Fibroblast of the conjunctiva (primary cell): ENCODE data around the gene GRHPR.
"Not testable (repeated sequence)": the region's sequence is repeated elsewhere in the genome, so short reads cannot be mapped to it uniquely, and the experiment has no call there.

ENCODE experiments used
- DNase-seq: peaks from one replicate; pipeline ENCODE4 v3.0.0-alpha.2; 2010; ENCODE audit warnings: low read depth

The GRHPR gene

DNA sequence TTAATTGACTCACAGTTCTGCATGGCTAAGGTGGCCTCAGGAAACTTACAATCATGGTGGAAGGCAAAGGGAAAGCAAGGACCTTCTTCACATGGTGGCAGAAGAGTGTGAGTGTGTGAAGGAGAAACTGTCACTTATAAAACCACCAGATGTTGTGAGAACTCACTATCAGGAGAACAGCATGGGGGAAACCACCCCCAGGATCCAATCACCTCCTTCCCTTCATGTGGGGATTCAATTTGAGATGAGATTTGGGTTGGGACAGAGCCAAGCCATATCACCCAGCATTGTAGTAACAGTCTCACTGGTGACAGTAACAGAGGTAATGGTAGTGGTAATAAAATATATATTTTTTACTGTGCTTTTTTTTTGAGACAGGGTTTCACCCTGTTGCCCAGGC, 24.6 kb downstream of the GRHPR start:
- no peak for DNase-seq

GRCh38 chr9:37449862-37450632, 27.6 kb downstream of the GRHPR start:
- no peak for DNase-seq

DNA sequence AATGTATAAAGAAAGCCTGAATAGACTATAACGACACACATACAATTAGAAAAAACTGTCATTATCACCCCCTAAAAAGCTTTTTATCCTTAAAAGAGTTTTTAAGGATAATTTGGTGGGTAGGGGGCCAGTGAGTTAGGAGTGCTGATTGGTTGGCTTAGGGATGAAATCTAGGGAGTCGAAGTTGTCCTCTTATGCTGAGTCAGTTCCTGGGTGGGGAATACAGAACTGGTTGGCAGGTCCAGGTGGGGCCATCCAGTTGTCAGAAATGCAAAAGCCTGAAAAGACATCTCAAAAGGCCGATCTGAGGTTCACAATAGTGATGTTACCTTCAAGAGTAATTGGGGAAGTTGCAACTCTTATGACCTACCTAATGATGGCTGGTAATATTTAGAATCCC, 29.1 kb downstream of the GRHPR start:
- no peak for DNase-seq

DNA sequence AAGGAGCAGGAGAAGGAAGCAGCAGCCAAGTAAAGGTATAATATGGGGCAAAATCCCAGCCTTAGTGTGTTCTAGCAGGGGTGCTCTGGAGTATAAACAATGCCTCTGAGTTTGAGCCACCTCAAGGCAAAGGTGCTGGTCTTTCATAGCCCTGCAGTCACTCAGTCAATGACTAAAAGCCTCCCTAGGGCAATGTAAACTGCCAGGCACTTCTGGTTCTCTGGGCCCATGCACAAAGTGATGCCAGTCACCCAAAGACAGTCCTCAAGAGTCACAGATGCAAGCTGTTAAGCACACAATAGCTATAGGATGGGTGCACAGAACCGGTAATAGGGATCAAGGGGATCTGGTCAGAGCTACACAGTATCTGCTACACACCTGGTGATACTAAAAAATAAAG, 30.1 kb downstream of the GRHPR start:
- no peak for DNase-seq

DNA sequence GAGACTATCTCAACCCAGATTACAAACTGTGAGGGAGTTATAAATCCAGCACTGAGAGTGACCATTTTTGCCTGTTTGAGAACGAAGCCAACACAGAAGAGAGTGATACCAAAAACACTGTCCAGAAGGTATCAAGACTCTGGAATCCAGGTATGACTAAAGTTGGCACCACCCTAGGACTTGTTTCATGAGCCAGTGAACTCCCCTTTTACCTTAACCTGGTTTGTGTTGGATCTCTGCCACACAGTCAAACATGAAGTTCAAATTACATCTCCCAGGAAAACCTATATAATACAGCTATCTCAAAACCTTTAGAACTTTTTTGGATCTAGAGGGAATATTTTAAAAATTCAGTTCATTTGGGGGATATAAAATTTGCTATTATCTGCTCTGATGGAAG, 31.3 kb downstream of the GRHPR start:
- no peak for DNase-seq

- DNase-seq, result no peak
Observed at GRCh38 chr9:37454238-37454637, 31.7 kb downstream of the GRHPR start.

DNA sequence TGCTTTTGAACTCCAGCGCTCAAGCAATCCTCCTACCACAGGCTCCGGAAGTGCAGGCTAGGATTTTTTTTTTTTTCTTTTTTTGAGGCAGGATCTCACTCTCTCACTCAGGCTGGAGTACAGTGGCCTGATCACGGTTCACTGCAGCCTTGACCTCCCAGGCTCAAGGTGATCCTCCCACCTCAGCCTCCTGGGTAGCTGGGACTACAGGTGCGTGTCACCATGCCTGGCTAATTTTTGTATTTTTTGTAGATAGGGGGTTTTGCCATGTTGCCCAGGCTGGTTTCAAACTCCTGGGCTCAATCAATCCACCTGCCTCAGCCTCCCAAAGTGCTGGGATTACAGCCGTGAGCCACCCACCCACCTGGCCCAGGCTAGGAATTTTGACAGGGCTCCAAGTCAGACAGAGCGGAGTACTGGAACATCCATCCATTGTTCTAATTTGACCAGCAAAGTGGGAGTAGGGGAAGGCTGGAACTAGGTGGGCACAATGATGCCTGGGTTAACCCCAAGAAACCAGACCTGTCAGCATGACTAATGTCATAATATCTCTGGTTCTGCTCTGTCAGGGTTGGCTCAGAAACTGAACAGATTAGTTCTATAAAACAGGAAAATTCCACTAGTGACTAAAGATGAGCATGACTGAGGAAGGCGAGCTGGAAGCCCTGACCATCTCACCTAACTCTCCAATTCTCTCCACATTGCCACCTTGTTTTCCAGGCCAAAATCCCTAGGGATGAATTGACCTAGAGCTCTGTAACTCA, 33.6 kb downstream of the GRHPR start:
- DNase-seq, result no peak

DNA sequence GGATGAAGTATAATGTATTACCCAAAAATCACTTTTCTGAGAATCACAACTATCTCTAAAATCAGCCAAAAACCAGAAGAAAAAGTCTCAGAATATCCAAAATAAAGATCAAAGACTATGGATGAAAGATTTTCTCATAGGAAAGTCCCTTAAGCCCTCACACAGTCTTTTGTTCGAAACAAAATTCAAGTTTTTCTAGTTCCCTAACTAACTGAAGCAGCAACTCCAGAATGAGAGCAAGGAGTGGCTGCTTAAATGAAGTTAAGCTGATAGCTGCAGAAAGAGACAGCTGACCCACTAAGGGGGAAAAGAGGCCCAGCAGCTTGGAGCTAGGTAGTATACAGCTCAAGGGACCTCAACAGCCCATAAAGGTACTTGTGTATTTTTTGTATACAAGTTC, 34.3 kb downstream of the GRHPR start:
- no peak for DNase-seq

- DNase-seq, result no peak
Observed at GRCh38 chr9:37464006-37464405, 41.5 kb downstream of the GRHPR start.

DNA sequence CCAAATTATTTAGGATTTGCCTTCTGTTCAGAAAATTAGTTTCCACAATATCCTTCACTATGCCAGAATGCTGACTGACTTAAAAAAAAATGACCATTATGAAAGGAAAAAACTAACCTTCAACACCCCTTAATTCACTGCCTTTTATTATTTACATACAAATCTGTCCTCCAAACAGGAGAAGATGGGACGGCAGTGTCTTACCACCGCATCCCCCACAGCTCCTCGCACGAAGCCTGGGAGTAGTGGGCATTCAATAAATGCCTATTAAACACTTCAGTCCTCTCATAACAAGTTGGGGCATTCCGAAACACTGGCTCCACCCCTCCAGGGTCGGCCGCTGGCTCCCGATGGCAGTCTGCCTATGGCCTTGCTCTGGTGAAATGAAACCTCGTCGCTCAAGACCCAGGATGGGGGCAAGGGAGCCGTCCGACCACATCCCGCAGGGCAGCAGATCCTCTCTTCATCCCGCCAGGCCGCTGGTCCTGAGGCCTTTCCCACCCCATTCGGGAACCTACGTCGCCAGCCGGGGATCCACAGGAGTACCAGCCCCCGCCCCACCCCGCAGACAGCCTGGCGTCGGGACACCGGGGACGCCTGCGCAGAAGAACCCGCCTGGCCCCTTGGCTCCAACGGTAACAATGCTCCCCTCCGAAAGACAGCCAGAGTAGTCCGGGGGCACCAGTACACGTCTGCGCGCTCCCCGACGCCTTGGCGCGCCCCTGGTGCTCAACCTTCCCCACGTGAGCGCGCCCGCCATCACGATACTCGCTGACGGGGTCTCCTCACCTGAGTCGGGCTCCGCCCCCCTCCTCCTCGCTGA, 42.1 kb downstream of the GRHPR start:
- DNase-seq, result peak; percentile 34

GRCh38 chr9:37465249-37466036, 42.9 kb downstream of the GRHPR start, which contains the start of gene ZBTB5:
Gene ZBTB5, minus strand, starts transcription at chr9:37465450. Its CDS starts 22,899 bp downstream, at chr9:37442551.
- peak; percentile 100 for DNase-seq

DNA sequence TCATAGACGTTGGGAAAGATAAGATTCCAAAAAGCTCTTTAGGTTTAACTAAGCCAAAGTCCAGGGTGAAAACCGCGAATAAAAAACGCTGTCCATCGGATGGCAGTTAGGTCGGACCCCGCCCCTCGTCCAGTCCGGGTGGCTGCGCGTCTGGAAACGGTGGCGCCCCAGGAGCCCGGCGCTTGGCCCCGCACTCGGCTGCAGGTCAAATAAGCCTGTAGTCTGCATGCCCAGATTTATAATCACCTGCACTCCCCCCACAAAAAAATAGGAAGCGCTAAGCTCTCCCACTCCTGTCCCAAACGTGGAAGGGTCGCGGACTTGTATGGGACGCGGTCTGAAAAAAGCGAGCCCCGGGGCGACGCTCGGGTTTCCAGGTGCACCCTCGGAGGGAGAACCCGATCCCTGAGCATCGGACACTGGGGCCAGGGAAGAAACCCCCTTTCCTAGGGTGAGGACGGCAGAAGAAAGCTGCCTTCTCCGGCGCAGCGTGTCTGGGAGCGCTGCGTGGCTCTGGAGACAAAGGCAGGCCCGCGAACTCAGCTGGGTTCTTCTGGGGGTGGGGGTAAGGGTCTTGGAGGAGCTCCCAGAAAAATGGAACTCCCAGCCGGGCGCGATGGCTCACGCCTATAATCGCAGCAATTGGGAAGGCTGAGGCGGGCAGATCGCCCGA, 43.7 kb downstream of the GRHPR start:
- DNase-seq, result peak; percentile 82

DNA sequence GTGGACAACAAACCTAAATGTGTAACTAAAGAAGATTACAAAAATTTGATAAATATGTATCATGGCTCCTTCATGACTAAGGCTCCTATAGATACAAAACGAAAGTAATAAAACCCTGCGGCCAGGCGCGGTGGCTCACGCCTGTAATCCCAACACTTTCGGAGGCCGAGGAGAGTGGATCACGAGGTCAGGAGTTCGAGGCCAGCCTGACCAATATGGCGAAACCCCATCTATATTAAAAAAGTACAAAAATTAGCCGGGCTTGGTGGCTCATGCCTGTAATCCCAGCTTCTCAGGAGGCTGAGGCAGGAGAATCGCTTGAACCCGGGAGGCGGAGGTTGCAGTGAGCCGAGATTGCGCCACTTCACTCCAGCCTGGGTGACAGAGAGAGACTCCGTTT, 45.0 kb downstream of the GRHPR start:
- DNase-seq, result not testable (repeated sequence)

DNA sequence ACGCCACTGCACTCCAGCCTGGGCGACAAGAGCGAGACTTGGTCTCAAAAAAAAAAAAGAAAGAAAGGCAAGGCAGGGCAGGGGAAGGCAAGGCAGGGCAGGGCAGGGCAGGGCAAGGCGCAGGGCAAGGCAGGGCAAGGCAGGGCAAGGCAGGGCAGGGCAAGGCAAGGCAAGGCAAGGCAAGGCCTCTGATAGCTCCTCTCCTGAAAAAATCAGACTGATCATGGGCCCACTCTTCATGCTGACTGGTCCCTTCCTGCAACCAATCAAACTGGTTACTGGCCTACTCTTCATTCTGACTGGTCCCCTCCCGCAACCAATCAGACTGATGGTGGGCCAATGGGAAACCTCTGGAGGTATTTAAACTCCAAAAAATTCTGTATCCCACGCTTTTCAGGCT, 46.1 kb downstream of the GRHPR start:
- DNase-seq, result no peak

- DNase-seq, result peak; percentile 55
Observed at GRCh38 chr9:37471942-37472684, 49.6 kb downstream of the GRHPR start.

DNA sequence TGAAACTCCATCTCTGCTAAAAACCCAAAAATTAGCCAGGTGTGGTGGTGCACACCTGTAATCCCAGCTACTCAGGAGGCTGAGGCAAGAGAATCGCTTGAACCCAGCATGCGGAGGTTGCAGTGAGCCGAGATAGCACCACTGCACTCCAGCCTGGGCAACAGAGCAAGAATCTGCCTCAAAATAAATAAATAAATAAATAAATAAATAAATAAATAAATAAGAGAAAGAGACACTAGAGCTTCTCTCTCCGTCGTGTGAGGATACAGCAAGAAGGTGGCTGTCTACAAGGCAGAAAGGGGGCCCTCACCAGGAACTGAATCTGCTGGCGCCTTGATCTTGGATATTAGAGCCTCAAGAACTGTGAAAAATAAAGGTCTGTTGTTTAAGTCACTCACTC, 51.5 kb downstream of the GRHPR start:
- not testable (repeated sequence) for DNase-seq

DNA sequence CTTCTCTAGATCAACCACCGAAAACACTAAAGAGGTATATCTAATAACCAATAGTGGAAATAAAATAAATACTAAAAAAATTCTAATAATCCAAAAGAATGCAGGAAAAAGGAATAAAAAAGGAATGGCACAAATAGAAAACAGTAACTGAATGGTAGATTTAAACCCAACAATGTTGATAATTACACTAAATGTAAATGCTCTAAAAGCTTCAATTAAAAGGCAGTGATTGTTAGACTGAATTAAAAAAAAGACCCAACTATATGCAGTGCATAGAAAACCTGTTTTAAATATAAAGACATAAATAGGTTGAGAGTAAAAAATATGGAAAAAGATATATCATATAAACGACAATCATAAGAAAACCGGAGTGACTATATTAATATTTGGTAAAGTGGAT, 51.9 kb downstream of the GRHPR start:
- DNase-seq, result no peak

GRCh38 chr9:37476930-37477329, 54.4 kb downstream of the GRHPR start:
- DNase-seq, result no peak

DNA sequence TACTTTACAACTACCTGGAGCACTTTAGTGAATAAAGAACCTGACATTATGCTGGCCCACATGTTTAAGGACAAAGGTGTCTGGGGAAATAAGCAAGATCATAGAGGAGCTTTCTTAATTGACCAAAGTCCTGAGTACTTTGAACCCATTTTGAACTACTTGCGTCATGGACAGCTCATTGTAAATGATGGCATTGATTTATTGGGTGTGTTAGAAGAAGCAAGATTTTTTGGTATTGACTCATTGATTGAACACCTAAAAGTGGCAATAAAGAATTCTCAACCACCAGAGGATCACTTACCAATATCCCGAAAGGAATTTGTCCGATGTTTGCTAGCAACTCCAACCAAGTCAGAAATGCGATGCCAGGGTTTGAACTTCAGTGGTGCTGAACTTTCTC, 54.9 kb downstream of the GRHPR start:
- not testable (repeated sequence) for DNase-seq

- not testable (repeated sequence) for DNase-seq
Observed at GRCh38 chr9:37477987-37478619, 55.6 kb downstream of the GRHPR start.
